HepG2 (cell line): ENCODE results near the gene SGO1.

ENCODE experiments used
- CBFB ChIP-seq: sonication (generic); formaldehyde crosslinking; IDR thresholded peaks from 2 replicates; pipeline ENCODE4 v1.4.0; 2020; ENCODE audit warnings: missing genetic modification reagents
- HCFC1 ChIP-seq: fragments of 150-350 bp; IDR thresholded peaks from 2 replicates; pipeline ENCODE4 v1.6.1; 2014; ENCODE audit warnings: low read depth, low read length
- NR2C2 ChIP-seq: sonication (generic); formaldehyde crosslinking; IDR thresholded peaks from 2 replicates; pipeline ENCODE4 v1.4.0; 2020; ENCODE audit warnings: missing genetic modification reagents, mild to moderate bottlenecking, moderate library complexity, borderline replicate concordance
- YY1 ChIP-seq: IDR thresholded peaks from 2 replicates; pipeline ENCODE4 v1.6.1; 2011; ENCODE audit warnings: low read length, low read depth, moderate library complexity, mild to moderate bottlenecking; ENCODE audit not compliant: insufficient read depth, insufficient replicate concordance
- ZBTB40 ChIP-seq, 2 experiments: fragments of 450-650 bp in 1 of 2; sonication (generic) in 1 of 2; formaldehyde crosslinking in 1 of 2; IDR thresholded peaks; 2 replicates each; pipeline versions ENCODE4 v1.6.1 to v1.8.0; 2016 to 2022; ENCODE audit warnings: antibody characterized with exemption in 1 of 2, mild to moderate bottlenecking in 1 of 2, missing genetic modification reagents in 1 of 2
- ZNF318 ChIP-seq: sonication (generic); formaldehyde crosslinking; IDR thresholded peaks from 2 replicates; pipeline ENCODE4 v1.4.0; 2020; ENCODE audit warnings: mild to moderate bottlenecking, missing genetic modification reagents
- ZNF773 ChIP-seq: sonication (generic); formaldehyde crosslinking; IDR thresholded peaks from 2 replicates; pipeline ENCODE4 v1.4.0; 2020; ENCODE audit warnings: missing genetic modification reagents, borderline replicate concordance
- ZNF776 ChIP-seq: sonication (generic); formaldehyde crosslinking; IDR thresholded peaks from 2 replicates; pipeline ENCODE4 v1.4.0; 2020; ENCODE audit warnings: mild to moderate bottlenecking, missing genetic modification reagents
- ZNF777 ChIP-seq: sonication (generic); formaldehyde crosslinking; IDR thresholded peaks from 2 replicates; pipeline ENCODE4 v1.4.0; 2020; ENCODE audit warnings: missing genetic modification reagents

DNA sequence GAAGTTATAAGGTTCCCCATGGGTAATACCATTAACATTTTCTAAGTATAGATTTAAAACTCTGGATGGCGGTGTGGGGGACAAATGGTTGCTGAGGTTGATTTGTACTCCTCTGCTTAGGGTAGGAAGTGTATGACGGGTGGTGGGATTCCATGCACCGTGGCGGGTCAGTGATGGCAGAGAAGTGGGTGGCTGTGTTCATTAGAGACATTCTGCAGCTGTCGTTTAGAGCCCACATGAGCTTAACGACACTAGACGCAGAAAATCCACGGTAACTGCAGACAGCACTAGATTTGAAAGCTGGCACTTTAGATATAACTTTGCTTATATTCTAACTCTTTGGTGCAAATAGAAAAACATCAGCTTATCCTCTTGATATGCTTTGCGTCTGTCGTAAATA lies 37.5 kb downstream of the SGO1 start:
- no peak for TF ChIP-seq YY1
- no peak for TF ChIP-seq HCFC1
- TF ChIP-seq ZNF318, result no peak
- no peak for TF ChIP-seq ZNF777
- no peak for TF ChIP-seq CBFB
- TF ChIP-seq ZBTB40 (IDR thresholded peaks at IDR 0.05), result no peak
- TF ChIP-seq ZBTB40 (CRISPR knock-in tag; IDR thresholded peaks at IDR 0.05), result no peak
- no peak for TF ChIP-seq NR2C2
- TF ChIP-seq ZNF773, result no peak
- TF ChIP-seq ZNF776, result no peak
